K562 (cell line): ENCODE data around the gene NMT2. TPM values are rescaled to one million over a fixed set of nuclear protein-coding genes. Genes with fewer than 3 reads are reported as not detected.
A peak's percentile ranks its signal among the peaks of the same experiment; 100 is the strongest.

Experiments used
- ARID4B ChIP-seq: sonication (generic); formaldehyde crosslinking; IDR thresholded peaks from 2 replicates; pipeline ENCODE4 v1.8.0; 2022; ENCODE audit warnings: mild to moderate bottlenecking, missing genetic modification reagents
- RB1 ChIP-seq: fragments of 450-650 bp; IDR thresholded peaks from 2 replicates; pipeline ENCODE4 v1.6.1; 2017; ENCODE audit warnings: low read depth, mild to moderate bottlenecking
- RCOR1 ChIP-seq, 2 experiments: IDR thresholded peaks; 2 replicates each; pipeline ENCODE4 v1.6.1; 2012; ENCODE audit warnings: low read depth in 2 of 2, low read length in 2 of 2, borderline replicate concordance in 1 of 2, improper control_type of control experiment in 1 of 2
- SAP30 ChIP-seq: fragments of 200-600 bp; sonication (generic); IDR thresholded peaks from 2 replicates; pipeline ENCODE4 v1.6.1; 2012; ENCODE audit warnings: borderline replicate concordance, low read depth, mild to moderate bottlenecking, moderate library complexity, low read length, control low read depth, inconsistent platforms; ENCODE audit not compliant: insufficient read depth, poor library complexity, severe bottlenecking
- YY1 ChIP-seq, 3 experiments: IDR thresholded peaks; 2 replicates each; pipeline ENCODE4 v1.6.1; 2011; ENCODE audit warnings: low read length in 2 of 3, mild to moderate bottlenecking in 2 of 3, moderate library complexity in 2 of 3, borderline replicate concordance in 1 of 3, control low read depth in 1 of 3, low read depth in 1 of 3; ENCODE audit not compliant: insufficient read depth in 3 of 3, insufficient replicate concordance in 2 of 3, control insufficient read depth in 1 of 3, insufficient read length in 1 of 3; ENCODE audit errors: extremely low read depth in 1 of 3
- ZBTB1 ChIP-seq: sonication (generic); formaldehyde crosslinking; IDR thresholded peaks from 2 replicates; pipeline ENCODE4 v1.8.1; 2023; ENCODE audit warnings: missing genetic modification reagents, low read depth, mild to moderate bottlenecking, borderline replicate concordance
- ZBTB40 ChIP-seq, 2 experiments: fragments of 450-650 bp in 1 of 2; sonication (generic) in 1 of 2; formaldehyde crosslinking in 1 of 2; IDR thresholded peaks; 2 replicates each; pipeline versions ENCODE4 v1.7.1 to v1.9.0; 2016 to 2022; ENCODE audit warnings: inconsistent platforms in 1 of 2, mild to moderate bottlenecking in 1 of 2, missing genetic modification reagents in 1 of 2
- polyA plus RNA-seq, 8 experiments: library from polyadenylated mRNA; depleted of rRNA in 4 of 8; stranded (reverse) in 5 of 8; unstranded in 3 of 8; fragments of >200 nt; fragmentation: Nextera tagmentation in 2 of 8; fragmentation: Illumina TruSeq in 1 of 8; extraction: Ambion mirVana in 2 of 8; extraction: Trizol in 1 of 8; gene quantifications; 2 replicates each; pipeline versions ENCODE4 v1.2.1 to v1.2.3, GENCODE V29; 2011 to 2014; ENCODE audit warnings: inconsistent platforms in 1 of 8, missing spikeins in 1 of 8
- total RNA-seq, 7 experiments: library from RNA; depleted of rRNA in 6 of 7; stranded (reverse); fragments of >200 nt in 6 of 7; fragmentation: Illumina TruSeq in 2 of 7; extraction: Trizol in 2 of 7; gene quantifications; 2 replicates each; pipeline versions ENCODE4 v1.2.1 to v1.2.3, GENCODE V29; 2011 to 2021; ENCODE audit warnings: low replicate concordance in 1 of 7
- TF ChIP-seq, protein P1 (sequence below): fragments of 450-650 bp; formaldehyde crosslinking; IDR thresholded peaks from 2 replicates; pipeline ENCODE4 v1.4.0; 2020; ENCODE audit warnings: mild to moderate bottlenecking, moderate library complexity

NMT2 gene
- total and polyA plus RNA-seq, 9 of the 15 experiments (the other 6 are each of a cell fraction or from before 2014, with no cell fraction given), result 5.2 to 15.9 (median 10.8) TPM

DNA sequence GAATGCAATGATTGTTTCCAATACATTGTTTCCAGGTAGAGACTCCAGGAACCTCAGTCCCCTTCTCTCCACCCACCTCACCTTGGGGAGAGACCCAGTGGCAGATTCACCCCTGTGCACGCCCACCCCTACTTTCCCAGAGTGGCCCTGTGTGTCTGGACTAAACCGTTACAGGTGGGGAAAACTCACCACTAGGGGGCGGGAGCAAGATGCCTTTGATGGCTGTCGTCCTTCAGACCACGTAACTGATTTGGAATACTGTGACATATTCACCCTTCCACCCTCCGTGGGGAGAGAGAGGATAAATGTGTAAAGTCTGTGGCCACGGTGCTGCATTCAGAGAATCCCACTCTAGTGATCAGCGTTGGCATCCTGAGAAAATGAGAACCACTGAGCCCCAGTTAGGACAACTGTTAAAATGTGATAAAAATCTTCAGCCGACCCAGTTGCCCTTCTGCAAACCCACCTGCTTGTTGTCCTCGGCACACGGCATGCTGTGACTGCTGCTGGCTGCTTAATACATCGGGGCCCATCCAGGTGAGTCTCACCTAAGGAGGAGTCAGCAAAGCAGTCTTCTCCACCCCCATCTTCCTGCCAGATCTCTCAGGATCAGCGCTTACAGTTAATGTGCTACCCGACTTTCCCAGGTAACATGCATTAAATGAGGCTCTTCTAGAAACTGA is 41.5 kb upstream of the NMT2 start (continued):
- TF ChIP-seq SAP30 (no peak), ZBTB40 (IDR thresholded peaks at IDR 0.05) (no peak), ZBTB40 (CRISPR knock-in tag; IDR thresholded peaks at IDR 0.05) (no peak), YY1 (IDR thresholded peaks at IDR 0.05; ENCODE audit: borderline replicate concordance in 1 of 3, control insufficient read depth in 1 of 3, extremely low read depth in 1 of 3, insufficient read depth in 3 of 3, insufficient read length in 1 of 3, insufficient replicate concordance in 2 of 3, low read depth in 1 of 3, low read length in 2 of 3) (peak in 1 of 3 experiments; percentile 47), RCOR1 (IDR thresholded peaks at IDR 0.05; ENCODE audit: borderline replicate concordance in 1 of 2, low read depth in 2 of 2, low read length in 2 of 2) (0 out of 4 replicates have a peak, but pooled peaks of 1 of the 2 experiments have one; percentile 28), ZBTB1 (CRISPR knock-in tag) (no peak), RB1 (peak; percentile 63), ARID4B (CRISPR knock-in tag) (no peak)
- TF ChIP-seq, protein P1, sequence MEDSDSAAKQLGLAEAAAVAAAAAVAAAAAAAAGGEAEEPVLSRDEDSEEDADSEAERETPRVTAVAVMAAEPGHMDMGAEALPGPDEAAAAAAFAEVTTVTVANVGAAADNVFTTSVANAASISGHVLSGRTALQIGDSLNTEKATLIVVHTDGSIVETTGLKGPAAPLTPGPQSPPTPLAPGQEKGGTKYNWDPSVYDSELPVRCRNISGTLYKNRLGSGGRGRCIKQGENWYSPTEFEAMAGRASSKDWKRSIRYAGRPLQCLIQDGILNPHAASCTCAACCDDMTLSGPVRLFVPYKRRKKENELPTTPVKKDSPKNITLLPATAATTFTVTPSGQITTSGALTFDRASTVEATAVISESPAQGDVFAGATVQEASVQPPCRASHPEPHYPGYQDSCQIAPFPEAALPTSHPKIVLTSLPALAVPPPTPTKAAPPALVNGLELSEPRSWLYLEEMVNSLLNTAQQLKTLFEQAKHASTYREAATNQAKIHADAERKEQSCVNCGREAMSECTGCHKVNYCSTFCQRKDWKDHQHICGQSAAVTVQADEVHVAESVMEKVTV (CRISPR knock-in tag), result peak; percentile 35; the same call in 1 of the 2 replicates
